Stimulated activated CD8-positive, alpha-beta memory T cell treated with anti-CD3 and anti-CD28 coated beads, Interleukin-7, amount 100 ng/mL, for 24 hours (primary cell): ENCODE measurements around the gene TEX38.
"Not testable (repeated sequence)": the region's sequence is repeated elsewhere in the genome, so short reads cannot be mapped to it uniquely, and the experiment has no call there.

ENCODE experiments used
- DNase-seq: peaks from one replicate; pipeline ENCODE4 v3.0.0-alpha.2; 2020; ENCODE audit warnings: low read depth

Gene TEX38

GRCh38 chr1:46655848-46656247 lies 15.8 kb upstream of the TEX38 start:
- DNase-seq = no peak

GRCh38 chr1:46656643-46657042 lies 15.0 kb upstream of the TEX38 start:
- no peak for DNase-seq

GRCh38 chr1:46657775-46658174 lies 13.9 kb upstream of the TEX38 start:
- no peak for DNase-seq

GRCh38 chr1:46659307-46659870 lies 12.3 kb upstream of the TEX38 start:
- DNase-seq = no peak

GRCh38 chr1:46660116-46660515 lies 11.5 kb upstream of the TEX38 start:
- DNase-seq = not testable (repeated sequence)

GRCh38 chr1:46662919-46663318 lies 8.7 kb upstream of the TEX38 start:
- not testable (repeated sequence) for DNase-seq

GRCh38 chr1:46665983-46666382 lies 5.7 kb upstream of the TEX38 start:
- no peak for DNase-seq

GRCh38 chr1:46667782-46668760 lies 3.6 kb upstream of the TEX38 start, which contains the start of gene ATPAF1:
Gene ATPAF1, minus strand, starts transcription at chr1:46668364. Its CDS starts 42 bp downstream, at chr1:46668322.
- peak; percentile 21 for DNase-seq

- DNase-seq = no peak
Measured at GRCh38 chr1:46670134-46670533, 1.5 kb upstream of the TEX38 start.

- DNase-seq = no peak
Measured at GRCh38 chr1:46672696-46673095, 1.0 kb downstream of the TEX38 start.

- no peak for DNase-seq
Measured at GRCh38 chr1:46673749-46674182, 2.1 kb downstream of the TEX38 start.

GRCh38 chr1:46675549-46676314 lies 4.1 kb downstream of the TEX38 start:
- DNase-seq = no peak

- no peak for DNase-seq
Measured at GRCh38 chr1:46676531-46676930, 4.9 kb downstream of the TEX38 start.

GRCh38 chr1:46677339-46677738 lies 5.7 kb downstream of the TEX38 start:
- DNase-seq = no peak

GRCh38 chr1:46679789-46680573 lies 8.3 kb downstream of the TEX38 start:
- no peak for DNase-seq

GRCh38 chr1:46681333-46682034 lies 9.8 kb downstream of the TEX38 start:
- DNase-seq = no peak

GRCh38 chr1:46682064-46682463 lies 10.4 kb downstream of the TEX38 start:
- DNase-seq = no peak

GRCh38 chr1:46684670-46685069 lies 13.0 kb downstream of the TEX38 start:
- DNase-seq = no peak

GRCh38 chr1:46686255-46686654 lies 14.6 kb downstream of the TEX38 start:
- no peak for DNase-seq

GRCh38 chr1:46687093-46687659 lies 15.5 kb downstream of the TEX38 start:
- DNase-seq = no peak
